ENCODE results near the gene S100A7A.
A peak's percentile ranks its signal among the peaks of the same experiment; 100 is the strongest.
"Not testable (repeated sequence)": the region's sequence is repeated elsewhere in the genome, so short reads cannot be mapped to it uniquely, and the experiment has no call there.

Gene S100A7A

GRCh38 chr1:153395136-153395685 is 21.1 kb upstream of the S100A7A start:
- no peak for DNase-seq (ENCODE audit: low read depth)

- no peak for DNase-seq (ENCODE audit: low read depth)
Observed at GRCh38 chr1:153395776-153396175, 20.5 kb upstream of the S100A7A start.

GRCh38 chr1:153396461-153396860 is 19.9 kb upstream of the S100A7A start:
- DNase-seq (ENCODE audit: low read depth), result no peak

GRCh38 chr1:153397051-153397923 is 19.0 kb upstream of the S100A7A start:
- no peak for DNase-seq (ENCODE audit: low read depth)

- no peak for DNase-seq (ENCODE audit: low read depth)
Observed at GRCh38 chr1:153397924-153398651, 18.2 kb upstream of the S100A7A start.

- DNase-seq (ENCODE audit: low read depth), result no peak
Observed at GRCh38 chr1:153399401-153400055, 16.8 kb upstream of the S100A7A start.

GRCh38 chr1:153400244-153400643 is 16.1 kb upstream of the S100A7A start:
- no peak for DNase-seq (ENCODE audit: low read depth)

- no peak for DNase-seq (ENCODE audit: low read depth)
Observed at GRCh38 chr1:153401461-153401860, 14.9 kb upstream of the S100A7A start.

- DNase-seq (ENCODE audit: low read depth), result no peak
Observed at GRCh38 chr1:153402226-153402625, 14.1 kb upstream of the S100A7A start.

- DNase-seq (ENCODE audit: low read depth), result no peak
Observed at GRCh38 chr1:153403421-153404085, 12.8 kb upstream of the S100A7A start.

GRCh38 chr1:153404086-153404635 is 12.2 kb upstream of the S100A7A start:
- DNase-seq (ENCODE audit: low read depth), result no peak

- DNase-seq (ENCODE audit: low read depth), result peak; percentile 9
Observed at GRCh38 chr1:153404768-153405167, 11.6 kb upstream of the S100A7A start.

GRCh38 chr1:153405825-153406599 is 10.3 kb upstream of the S100A7A start:
- not testable (repeated sequence) for DNase-seq (ENCODE audit: low read depth)

GRCh38 chr1:153407274-153407673 is 9.0 kb upstream of the S100A7A start:
- DNase-seq (ENCODE audit: low read depth), result not testable (repeated sequence)

GRCh38 chr1:153413961-153414360 is 2.4 kb upstream of the S100A7A start:
- DNase-seq (ENCODE audit: low read depth), result not testable (repeated sequence)

GRCh38 chr1:153417136-153417888 is 992 bp downstream of the S100A7A start:
- no peak for DNase-seq (ENCODE audit: low read depth)

GRCh38 chr1:153418758-153419435 is 2.6 kb downstream of the S100A7A start:
- DNase-seq (ENCODE audit: low read depth), result not testable (repeated sequence)

- DNase-seq (ENCODE audit: low read depth), result not testable (repeated sequence)
Observed at GRCh38 chr1:153419436-153419793, 3.1 kb downstream of the S100A7A start.

- no peak for DNase-seq (ENCODE audit: low read depth)
Observed at GRCh38 chr1:153420306-153420705, 4.0 kb downstream of the S100A7A start.

All from activated T-helper 1 cell treated with Interleukin-2 at 50 U/mL for 16 hours (primary cell).